ENCODE data around the gene FCAR.
"Not testable (repeated sequence)": the region's sequence is repeated elsewhere in the genome, so short reads cannot be mapped to it uniquely, and the experiment has no call there.

FCAR gene

GRCh38 chr19:54921082-54921481, 47.0 kb downstream of the FCAR start:
- no peak for DNase-seq (ENCODE audit: low spot score)
- TF ChIP-seq, protein P1, sequence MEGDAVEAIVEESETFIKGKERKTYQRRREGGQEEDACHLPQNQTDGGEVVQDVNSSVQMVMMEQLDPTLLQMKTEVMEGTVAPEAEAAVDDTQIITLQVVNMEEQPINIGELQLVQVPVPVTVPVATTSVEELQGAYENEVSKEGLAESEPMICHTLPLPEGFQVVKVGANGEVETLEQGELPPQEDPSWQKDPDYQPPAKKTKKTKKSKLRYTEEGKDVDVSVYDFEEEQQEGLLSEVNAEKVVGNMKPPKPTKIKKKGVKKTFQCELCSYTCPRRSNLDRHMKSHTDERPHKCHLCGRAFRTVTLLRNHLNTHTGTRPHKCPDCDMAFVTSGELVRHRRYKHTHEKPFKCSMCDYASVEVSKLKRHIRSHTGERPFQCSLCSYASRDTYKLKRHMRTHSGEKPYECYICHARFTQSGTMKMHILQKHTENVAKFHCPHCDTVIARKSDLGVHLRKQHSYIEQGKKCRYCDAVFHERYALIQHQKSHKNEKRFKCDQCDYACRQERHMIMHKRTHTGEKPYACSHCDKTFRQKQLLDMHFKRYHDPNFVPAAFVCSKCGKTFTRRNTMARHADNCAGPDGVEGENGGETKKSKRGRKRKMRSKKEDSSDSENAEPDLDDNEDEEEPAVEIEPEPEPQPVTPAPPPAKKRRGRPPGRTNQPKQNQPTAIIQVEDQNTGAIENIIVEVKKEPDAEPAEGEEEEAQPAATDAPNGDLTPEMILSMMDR (IDR thresholded peaks at IDR 0.05; ENCODE audit: borderline replicate concordance, control extremely low read depth, extremely low read depth, insufficient read depth, missing control alignments) = no peak
- in situ Hi-C loops (cut with MboI; ENCODE audit: low sequenced_read_pairs, unreplicated experiment) = loop anchor here (25.0 kb wide), 1 partner anchor 434 kb away; no protein-coding TSS in a partner anchor

DNA sequence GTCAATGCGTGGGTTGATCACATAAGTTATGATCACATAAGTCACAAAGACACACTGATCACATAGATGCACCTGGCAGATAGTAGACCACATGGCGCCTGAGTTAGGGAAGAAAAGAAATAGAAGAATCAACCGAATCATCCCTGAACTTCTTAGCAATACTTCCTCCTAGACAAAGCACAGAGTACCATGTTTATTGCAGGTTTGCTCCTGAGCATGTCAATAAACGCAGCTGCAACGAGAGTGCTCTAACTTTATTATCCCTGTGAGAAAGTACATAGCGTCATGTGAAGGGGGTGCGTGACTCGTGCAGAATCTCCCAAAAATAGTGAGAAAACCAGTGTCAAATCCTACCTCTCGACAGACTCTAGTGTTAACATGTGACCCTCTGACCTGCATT, 49.2 kb downstream of the FCAR start:
- DNase-seq (ENCODE audit: low spot score) = no peak
- in situ Hi-C loops (cut with MboI; ENCODE audit: low sequenced_read_pairs, unreplicated experiment) = loop anchor here (25.0 kb wide), 1 partner anchor 436 kb away; no protein-coding TSS in a partner anchor
- TF ChIP-seq, protein P1 (IDR thresholded peaks at IDR 0.05; ENCODE audit: borderline replicate concordance, control extremely low read depth, extremely low read depth, insufficient read depth, missing control alignments) = no peak

DNA sequence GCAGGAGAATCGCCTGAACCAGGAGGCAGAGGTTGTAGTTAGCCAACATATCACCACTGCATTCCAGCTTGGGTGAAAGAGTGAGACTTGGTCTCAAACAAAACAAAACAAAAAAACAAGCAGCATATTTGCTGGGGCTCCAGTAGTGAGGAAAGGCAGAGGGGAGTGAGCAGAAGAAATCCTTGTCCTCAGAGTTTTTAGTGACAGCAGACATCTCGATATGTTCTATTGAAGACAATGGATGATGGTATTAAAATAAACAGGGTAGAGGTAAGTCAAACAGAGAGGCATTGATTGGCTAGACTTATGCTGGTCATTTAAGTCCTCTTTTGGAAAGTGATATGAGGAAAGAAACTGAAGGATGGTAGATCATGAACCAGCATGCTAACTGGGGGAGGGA, 54.3 kb downstream of the FCAR start:
- DNase-seq (ENCODE audit: low spot score) = no peak
- in situ Hi-C loops (cut with MboI; ENCODE audit: low sequenced_read_pairs, unreplicated experiment) = no loop called here
- TF ChIP-seq, protein P1 (IDR thresholded peaks at IDR 0.05; ENCODE audit: borderline replicate concordance, control extremely low read depth, extremely low read depth, insufficient read depth, missing control alignments) = no peak

DNA sequence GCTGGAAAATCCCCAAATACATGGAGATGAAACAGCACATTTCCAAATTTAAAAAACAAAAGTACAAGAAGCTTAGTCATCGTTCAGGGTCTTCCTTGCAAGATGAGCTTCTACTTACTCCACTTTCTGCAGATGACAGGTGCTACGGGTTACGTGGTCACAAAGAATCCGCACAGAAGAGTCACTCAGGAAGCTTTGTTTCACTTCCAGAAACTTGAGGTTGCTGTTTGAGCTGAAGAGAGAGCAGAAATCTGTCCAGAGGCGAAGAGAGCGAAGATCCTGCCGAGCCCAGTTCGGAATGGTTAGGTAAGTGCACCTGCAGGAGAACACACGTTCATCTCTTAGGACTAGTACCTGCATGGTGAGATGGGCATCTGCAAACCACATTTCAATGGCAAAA, 63.9 kb downstream of the FCAR start:
- in situ Hi-C loops (cut with MboI; ENCODE audit: low sequenced_read_pairs, unreplicated experiment) = no loop called here

DNA sequence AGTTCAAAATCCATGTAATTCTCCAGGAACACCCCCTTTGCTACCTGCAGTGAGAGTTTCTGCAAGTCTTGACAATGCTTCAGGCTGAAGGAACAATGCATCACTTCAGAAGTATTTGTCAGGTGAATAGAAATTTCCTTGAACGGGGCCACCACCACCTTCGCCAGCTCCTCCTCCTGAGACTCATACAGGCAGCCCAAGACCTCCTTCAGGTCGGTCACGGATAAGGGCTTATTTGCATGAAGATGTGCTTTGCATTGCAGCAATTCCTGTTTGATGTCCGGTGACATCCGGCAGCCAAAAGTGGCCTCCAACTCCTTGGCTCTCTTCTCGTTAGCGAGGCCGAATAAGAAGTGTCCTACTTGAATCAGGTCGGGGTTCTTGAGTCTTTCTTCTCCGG, 64.9 kb downstream of the FCAR start:
- TF ChIP-seq, protein P1 (IDR thresholded peaks at IDR 0.05; ENCODE audit: borderline replicate concordance, control extremely low read depth, extremely low read depth, insufficient read depth, missing control alignments) = no peak
- in situ Hi-C loops (cut with MboI; ENCODE audit: low sequenced_read_pairs, unreplicated experiment) = no loop called here
- no peak for DNase-seq (ENCODE audit: low spot score)

More for the DNA sequence above, 63.9 kb downstream of the FCAR start:
- DNase-seq (ENCODE audit: low spot score) = peak; percentile 75
- TF ChIP-seq, protein P1 (IDR thresholded peaks at IDR 0.05; ENCODE audit: borderline replicate concordance, control extremely low read depth, extremely low read depth, insufficient read depth, missing control alignments) = no peak

GRCh38 chr19:54939538-54939937, 65.5 kb downstream of the FCAR start:
- in situ Hi-C loops (cut with MboI; ENCODE audit: low sequenced_read_pairs, unreplicated experiment); DNase-seq (ENCODE audit: low spot score): not testable (repeated sequence)
